ENCODE data around the gene NACC2.

The NACC2 gene

GRCh38 chr9:136091582-136092352, 3.3 kb downstream of the NACC2 start:
- DNase-seq: no peak

DNA sequence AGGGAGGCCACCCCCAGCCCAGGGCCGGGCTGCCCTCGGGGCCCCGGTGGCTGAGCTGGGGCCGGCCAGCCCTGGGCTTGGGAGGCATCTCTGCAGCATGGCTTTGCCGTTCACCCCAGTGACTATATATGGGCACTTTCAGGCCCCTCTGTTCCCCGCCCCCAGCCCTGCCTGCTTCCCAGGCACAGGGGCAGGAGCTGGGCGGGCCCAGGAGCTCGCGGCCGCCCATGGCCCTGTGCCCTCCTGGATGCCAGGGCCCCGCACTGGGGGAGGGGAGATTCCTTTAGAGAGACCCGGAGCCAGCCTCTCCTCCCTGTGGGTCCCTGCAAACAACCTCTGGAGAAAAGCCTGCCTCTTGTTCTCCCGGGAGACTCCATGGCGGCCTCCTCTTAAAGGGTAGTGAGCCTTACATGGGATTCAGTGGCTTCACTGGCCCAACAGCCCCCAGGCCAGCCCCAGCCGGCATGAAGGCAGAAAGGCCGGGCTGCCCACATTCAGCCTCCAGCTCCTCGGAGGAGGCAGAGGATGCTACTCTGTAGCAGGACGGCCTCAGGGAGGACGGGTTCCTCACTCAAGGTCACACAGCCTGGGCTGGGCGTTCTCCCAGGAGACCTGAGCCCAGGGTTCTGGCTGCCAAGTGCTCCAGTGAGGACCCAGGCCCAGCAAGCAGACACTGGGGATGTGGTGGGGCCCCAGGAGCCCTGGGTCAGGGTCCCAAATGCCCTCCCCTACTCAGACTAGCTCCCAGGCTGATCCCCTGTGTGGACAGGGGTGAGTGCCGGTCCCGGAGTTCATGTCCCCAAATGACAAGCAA, 4.1 kb downstream of the NACC2 start:
- no peak for DNase-seq

- no peak for DNase-seq
Measured at GRCh38 chr9:136090056-136090735, 4.9 kb downstream of the NACC2 start.

DNA sequence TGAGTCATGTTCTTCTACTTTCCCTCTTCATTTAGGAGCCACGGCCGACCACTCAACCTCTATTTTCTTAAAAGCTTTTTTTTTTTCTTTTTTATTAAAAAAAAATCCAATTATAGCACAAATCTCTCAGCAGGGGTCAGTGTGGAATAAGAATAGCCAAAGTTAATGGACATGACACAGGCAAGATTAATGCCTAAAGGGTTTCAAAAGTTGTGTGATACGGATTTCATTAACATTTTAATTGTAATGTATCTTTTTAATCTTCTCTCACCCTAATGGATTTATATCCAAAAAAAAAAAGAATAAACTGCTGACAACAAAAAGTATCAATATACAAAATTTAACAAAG, 5.4 kb downstream of the NACC2 start:
- no peak for DNase-seq

DNA sequence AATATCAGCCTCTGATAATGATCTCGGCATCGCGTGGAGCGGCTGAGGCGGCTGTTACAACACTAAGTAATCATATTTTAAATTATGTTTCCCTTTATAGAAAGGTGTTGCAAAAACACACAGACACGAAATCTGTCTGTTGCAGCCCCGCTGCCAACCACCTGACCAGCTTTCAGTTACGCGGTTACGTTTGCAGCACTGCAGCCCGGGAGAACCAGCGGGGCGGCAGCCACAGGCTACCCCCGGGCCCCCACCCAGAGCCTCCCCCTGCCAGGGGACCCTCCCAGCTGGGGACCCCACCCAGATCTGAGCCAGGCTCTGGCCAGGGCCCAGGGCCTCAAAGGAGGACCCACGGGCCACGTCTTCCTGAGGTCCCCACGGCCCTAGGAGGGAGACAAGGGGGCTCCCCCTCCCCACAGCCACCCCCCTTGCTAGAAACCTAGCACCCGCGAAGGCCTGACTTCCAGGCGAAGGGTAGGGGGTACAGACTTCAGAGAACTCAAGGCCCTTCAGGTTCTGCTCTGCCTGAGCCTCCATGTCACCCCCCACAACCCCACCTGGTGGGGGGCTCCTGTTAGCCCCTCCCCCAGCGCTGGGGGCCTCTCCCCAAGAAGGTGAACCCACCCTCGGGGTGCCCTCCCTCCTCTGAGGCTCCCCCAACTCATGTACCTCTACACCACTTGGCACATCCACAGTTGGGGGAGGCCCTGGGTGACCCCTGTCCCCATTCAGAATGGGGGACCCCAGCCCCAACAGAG, 6.0 kb downstream of the NACC2 start:
- no peak for DNase-seq

DNA sequence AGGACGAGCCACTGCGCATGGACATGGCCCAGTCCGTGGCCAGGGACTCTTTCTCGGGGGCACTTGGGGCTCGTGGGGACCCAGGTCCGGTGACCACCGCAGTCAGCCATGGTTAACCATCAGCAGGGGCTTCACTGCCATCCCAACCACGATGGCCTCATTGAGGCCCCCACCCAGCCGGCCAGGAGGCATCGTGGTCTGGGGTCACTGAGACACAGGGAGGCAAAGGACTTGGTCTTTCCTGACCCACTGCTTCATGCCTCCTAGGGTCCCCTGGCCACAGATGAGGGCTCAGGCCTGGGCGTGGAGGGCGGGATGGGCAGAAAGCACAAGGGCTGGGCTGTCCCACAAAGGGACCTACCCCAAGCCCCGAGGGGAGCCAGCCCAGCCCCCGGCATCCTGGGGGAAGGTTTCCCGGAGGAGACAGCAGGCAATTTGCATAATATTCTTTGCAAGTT, 6.6 kb downstream of the NACC2 start:
- DNase-seq: no peak

GRCh38 chr9:136087741-136088480, 7.2 kb downstream of the NACC2 start:
- DNase-seq: no peak

DNA sequence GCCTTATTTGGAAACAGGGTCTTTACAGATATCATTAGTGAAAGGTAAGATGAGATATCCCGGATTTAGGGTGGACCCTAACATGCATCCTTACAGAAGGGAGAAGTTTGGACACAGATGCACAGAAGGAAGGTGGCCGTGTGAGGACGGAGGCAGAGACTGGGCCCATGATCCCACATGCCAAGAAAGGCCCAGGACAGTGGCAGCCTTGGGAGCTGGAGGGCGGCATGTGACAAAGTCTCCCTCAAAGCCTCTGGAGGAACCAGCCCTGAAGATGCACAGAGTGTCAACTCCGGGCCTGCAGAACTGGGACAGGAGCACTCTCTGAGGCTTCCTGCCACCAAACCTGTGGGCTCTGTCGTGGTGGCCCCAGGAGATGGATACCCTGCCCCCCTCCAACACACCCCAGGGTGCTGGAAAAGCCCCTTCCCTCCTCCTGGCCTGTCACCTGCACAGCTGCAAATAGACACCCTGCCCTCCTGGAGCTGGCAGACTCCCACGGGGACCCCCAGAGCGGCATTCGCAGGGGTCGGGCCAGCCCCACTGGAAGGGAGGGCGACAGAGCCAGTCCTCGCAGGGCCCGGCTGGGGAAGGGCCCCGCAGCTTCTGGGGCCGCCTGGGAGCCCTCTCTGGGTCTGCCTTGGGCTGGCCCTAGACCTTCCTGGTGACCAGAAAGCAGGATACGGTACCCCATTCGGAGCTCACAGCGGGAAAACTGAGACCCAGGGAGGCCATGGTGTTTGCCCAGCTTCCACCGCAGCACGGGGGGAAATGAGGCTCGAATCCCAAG, 7.9 kb downstream of the NACC2 start:
- no peak for DNase-seq

DNA sequence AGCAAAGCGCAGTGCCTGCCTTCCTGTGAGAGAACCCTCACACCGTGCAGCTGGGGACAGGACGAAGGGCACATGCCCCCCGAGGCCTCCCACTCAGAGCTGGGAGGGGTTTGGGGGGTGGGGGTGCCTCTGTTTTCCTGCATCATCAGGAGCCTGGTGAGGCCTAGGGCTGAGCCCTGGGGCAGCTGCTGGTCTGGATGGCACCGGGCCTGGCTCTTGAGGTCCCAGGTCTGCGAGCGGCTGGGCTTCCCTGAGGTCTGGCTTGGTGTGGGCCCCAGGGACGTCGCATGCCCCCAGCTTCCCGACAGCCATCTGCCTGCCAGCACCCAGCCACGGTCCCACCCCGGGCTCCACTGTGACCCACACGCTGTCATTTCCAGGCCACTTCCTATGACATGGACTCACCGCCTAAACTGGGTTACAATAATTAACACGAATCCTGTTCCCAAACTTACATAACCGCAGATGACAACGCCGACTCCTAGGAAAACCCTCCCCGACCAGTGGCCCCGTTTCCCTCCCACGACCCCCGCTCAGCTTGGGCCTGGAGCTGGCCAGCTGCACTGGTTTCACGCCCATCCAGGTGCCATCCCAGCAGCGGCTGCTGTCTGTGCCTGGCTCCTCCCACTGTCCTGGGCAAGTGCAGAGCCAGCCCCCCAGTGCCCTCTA, 8.7 kb downstream of the NACC2 start:
- no peak for DNase-seq

- no peak for DNase-seq
Measured at GRCh38 chr9:136085815-136086212, 9.3 kb downstream of the NACC2 start.

GRCh38 chr9:136084063-136084944, 10.8 kb downstream of the NACC2 start:
- no peak for DNase-seq

DNA sequence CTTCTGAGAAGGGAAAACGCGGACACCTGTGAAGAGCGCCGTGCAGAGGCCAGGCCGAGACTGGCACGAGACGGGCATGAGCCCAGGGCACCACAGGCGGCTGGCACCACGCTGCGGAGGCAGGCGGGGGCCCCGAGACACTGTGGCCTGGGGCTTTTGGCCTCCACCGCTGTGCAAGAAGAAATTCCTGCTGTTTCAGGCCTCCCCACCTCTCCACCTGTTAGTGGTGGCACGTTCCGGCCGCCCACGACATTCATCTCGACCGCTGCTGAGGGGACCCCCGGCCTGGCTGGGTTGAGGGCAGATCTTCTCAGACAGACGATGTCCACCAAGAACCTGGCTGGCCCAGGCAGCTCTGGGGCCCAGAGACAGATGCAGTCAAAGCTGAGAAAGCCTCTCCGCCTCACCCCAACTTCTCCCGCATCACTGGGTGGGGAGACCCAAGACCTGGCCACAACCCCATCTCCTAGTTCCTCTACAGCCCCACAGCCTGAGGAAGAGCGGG, 11.5 kb downstream of the NACC2 start:
- DNase-seq: no peak

DNA sequence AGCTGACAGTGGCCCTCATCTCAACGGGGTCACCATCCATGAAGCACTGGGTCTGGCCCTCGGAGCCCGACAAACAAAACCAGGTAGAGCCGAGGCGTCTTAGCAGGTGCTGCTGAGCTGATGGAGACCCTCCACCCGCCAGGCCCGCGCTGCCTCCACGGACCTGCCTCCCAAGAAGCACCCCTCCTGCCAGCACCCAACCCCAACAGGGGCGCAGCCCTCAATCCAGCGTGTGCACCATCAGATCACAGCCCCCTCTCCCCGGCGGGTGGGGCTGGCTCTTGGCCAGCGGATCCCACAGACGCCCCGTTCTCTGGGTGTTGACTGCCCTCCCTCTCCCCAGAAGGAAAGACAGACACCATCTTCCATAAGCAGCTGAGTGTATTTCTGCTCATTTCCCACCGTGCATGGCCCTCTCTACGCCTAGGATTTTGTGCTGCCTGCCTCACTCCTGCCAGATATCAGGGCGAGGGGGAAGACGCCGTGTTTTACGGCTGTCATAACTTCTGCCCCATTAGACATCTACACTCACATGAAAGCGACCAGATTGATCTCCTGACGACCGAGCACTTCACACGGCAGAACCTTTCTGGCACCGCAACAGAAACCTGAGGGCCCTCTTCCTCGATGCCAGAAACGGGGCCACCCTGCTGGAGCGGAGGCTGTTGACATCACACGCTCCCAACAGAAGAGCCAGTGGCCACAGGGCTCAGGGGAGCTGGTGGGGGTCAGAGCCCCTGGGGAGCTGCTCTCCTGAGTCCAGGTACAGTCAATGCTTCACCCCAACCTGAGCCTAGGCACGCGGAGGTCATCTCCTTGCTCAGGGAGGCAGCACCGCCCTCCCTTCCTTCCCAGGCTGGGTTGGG, 12.4 kb downstream of the NACC2 start:
- DNase-seq: no peak

GRCh38 chr9:136081826-136082495, 13.1 kb downstream of the NACC2 start:
- no peak for DNase-seq

DNA sequence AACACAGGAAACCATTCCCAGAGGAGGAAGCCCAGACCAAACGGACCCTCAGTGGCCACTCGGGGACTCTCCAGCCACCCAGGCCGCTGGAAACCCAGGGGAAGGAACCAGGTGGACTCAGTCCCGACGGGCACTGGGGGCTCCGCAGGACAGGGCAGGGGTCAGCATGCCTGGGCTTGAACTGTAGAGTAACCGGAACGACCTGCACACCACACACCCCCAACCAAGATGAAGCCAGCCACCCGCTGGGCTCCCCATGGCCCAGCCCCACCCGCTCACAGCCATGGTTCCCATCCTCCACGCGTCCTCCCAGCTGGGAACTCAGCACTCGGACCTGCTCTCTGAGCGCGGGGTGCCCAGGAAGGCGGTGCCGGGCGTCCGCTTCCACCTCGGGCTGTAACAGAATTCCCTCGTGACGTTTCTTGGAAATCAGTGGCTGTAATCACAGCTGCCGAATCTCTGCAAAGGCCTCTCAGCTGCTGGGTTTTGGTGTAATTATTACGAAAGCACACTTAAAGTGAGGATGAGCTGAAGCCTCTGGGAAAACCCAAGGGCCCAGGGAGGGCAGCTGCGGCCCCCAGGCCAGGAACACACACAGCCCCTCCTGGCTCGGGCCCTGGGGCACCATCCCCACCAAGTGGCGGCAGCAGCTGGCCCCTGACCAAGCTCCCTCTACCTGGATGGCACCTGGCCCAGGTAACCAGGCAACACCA, 13.8 kb downstream of the NACC2 start:
- DNase-seq: no peak

DNA sequence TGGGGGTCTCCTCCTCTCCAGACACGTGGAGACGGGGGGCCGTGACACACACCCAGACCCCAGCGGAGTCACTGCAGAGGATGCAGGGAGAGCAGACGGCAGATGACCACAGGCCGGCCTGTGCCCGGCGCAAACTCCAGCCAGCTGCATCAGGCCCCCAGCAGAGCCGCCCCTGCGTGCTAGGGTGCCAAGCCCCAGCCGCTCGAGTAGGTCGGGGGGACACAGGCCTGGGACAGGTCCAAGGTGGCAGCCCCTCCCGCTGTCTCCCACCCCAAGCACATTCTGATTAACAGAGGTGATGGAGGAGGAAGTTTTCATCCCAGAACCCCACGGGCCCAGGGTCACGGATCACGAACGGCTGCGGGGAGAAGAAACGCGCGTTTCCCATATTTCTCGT, 14.4 kb downstream of the NACC2 start:
- no peak for DNase-seq

DNA sequence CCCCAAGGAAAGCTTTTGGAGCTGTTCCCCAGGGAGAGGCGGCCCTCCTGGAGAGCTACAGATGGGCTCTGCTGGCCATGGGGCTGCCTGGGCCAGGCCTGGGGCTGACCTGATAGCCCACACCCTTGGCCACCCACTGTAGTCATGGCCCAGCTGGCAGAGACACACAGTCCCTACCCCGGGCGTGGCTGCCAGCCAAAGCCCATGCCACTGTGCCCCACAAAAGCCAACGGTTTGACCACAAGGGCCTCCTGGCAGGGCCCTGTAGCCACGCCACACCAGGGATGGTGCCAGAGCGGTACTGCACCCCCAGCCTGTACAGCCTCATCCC, 15.2 kb downstream of the NACC2 start:
- DNase-seq: no peak
